ENCODE measurements around the gene CYP2W1. TPM values are rescaled to one million over a fixed set of nuclear protein-coding genes. Genes with fewer than 3 reads are reported as not detected.

The CYP2W1 gene
- total RNA-seq, 1 experiment from 2014 or later, result not detected

DNA sequence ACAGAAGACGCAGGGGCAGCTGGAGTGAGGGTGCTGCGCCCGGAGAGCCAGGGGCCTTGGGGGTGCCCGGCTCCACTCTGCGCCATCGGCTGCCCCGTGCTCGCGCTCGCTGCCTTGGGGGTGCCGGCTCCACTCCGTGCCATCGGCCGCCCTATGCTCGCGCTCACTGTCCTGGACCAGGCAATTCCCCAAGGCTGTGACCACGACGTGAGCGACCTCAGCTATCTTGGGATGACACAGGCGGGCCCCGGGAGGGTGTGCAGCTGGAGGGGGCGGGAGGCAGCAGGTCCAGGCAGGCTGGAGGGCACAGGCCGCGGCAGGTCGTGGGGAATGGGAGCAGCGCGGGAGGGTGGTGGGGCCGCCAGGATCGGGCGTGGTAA lies 29.7 kb downstream of the CYP2W1 start:
- no peak overlapping the region for H3K27ac ChIP-seq
- peaks cover 6% of the 10 kb centered on the region for H3K36me3 ChIP-seq
- H3K4me3 ChIP-seq, result no peak overlapping the region
- no peaks in the 10 kb centered on the region for H3K27me3 ChIP-seq (replicated peaks)
- H3K9me3 ChIP-seq (replicated peaks), result no peaks in the 10 kb centered on the region
- no peak for DNase-seq (ENCODE audit: low read depth in 1 of 2, low spot score in 2 of 2)
- no peaks in the 10 kb centered on the region for H3K4me1 ChIP-seq (replicated peaks)

DNA sequence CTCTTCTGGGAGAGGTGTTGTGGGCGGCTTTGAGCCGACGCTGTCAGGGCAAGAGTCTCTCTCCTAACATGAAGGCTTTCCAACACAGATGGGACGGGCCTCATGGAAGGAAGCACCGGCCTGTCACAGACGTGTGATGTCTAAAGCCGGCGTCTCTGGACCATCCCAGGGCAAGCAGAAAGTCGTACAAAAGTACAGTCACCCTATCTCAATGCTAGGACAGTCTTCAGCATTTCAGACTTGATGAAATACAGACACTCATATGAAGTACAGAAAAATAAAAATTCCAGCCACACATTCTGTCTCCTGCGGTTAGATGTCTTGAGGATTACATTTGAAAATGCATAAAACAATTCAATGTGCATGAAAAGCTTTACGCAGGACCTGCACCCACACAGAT lies 30.6 kb downstream of the CYP2W1 start:
- H3K9me3 ChIP-seq (replicated peaks), result no peaks in the 10 kb centered on the region
- DNase-seq (ENCODE audit: low read depth in 1 of 2, low spot score in 2 of 2), result no peak
- peaks cover 6% of the 10 kb centered on the region for H3K36me3 ChIP-seq
- H3K4me1 ChIP-seq (replicated peaks), result no peaks in the 10 kb centered on the region
- H3K27ac ChIP-seq, result no peak overlapping the region
- no peaks in the 10 kb centered on the region for H3K27me3 ChIP-seq (replicated peaks)
- H3K4me3 ChIP-seq, result no peak overlapping the region

DNA sequence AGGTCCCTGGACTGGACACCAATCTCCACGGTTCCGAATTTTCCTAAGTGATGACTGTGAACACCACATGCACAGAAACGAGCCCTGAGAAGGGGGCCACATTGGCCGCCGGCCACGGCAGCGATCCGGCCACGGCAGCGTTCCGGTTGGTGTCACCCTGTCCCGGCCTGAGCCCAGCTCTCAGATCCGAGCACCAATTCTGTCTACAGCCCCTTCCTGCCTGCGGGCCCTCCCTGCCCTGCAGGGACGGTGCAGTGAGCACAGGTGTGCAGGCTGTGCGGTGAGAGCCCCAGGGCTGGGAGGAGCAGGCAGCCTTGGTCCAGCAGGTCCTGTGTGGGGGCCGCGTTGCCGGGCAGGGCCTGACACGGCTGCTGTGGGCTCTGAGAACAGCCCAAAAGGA lies 31.7 kb downstream of the CYP2W1 start:
- no peak overlapping the region for H3K4me3 ChIP-seq

DNA sequence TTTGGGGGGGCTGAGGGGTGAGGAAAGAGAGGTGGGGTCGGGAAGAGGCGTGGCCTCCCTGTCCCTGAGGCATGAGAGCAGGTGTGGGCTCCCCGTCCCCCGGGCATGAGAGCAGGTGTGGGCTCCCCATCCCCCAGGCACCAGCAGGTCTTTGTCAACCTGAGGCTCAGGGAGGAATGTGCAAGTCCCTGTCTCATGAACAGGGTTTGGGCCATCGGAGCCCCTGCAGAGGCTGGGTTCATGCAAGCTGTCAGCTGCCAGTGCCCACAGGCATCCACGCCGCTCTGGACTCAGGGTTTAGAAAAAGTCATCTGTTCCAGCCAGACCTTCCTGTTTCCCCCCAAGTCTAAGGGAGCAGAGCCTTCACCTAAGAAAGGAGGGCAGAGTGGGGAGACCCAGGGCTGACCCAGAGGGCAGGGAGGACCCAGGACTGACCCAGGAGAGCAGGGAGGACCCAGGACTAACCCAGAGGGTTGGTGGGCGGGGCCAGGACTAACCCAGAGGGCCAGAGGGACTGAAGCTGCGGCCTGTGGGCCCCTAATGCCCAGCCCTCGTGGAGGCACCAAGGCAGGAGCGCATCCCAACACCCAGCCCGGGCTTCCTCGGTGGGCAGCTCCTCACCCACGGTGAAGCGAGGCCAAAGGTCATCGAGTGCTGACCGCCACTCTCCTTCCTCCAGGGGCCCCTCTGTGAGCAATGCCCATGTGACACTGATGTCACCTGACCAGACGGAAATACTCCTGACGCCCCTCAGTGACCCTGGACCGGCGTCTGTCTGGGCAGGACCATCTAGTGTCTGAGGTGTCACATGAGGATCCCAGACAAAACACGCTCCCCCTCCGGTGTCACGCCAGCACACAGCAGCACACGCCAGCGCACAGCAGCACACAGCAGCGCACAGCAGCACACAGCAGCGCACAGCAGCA lies 32.5 kb downstream of the CYP2W1 start:
- Histone ChIP-seq H3K27ac (no peak overlapping the region), H3K9me3 (replicated peaks) (no peaks in the 10 kb centered on the region), H3K4me1 (replicated peaks) (no peaks in the 10 kb centered on the region), H3K27me3 (replicated peaks) (no peaks in the 10 kb centered on the region), H3K4me3 (no peak overlapping the region), H3K36me3 (no peaks in the 10 kb centered on the region; the same call in 1 of the 2 replicates)
- DNase-seq (ENCODE audit: low read depth in 1 of 2, low spot score in 2 of 2), result no peak

More for the DNA sequence above, 31.7 kb downstream of the CYP2W1 start:
- no peak for DNase-seq (ENCODE audit: low read depth in 1 of 2, low spot score in 2 of 2)
- Histone ChIP-seq H3K4me1 (replicated peaks) (no peaks in the 10 kb centered on the region), H3K27ac (no peak overlapping the region), H3K9me3 (replicated peaks) (no peaks in the 10 kb centered on the region), H3K27me3 (replicated peaks) (no peaks in the 10 kb centered on the region), H3K36me3 (peaks cover under 1% of the 10 kb centered on the region)

DNA sequence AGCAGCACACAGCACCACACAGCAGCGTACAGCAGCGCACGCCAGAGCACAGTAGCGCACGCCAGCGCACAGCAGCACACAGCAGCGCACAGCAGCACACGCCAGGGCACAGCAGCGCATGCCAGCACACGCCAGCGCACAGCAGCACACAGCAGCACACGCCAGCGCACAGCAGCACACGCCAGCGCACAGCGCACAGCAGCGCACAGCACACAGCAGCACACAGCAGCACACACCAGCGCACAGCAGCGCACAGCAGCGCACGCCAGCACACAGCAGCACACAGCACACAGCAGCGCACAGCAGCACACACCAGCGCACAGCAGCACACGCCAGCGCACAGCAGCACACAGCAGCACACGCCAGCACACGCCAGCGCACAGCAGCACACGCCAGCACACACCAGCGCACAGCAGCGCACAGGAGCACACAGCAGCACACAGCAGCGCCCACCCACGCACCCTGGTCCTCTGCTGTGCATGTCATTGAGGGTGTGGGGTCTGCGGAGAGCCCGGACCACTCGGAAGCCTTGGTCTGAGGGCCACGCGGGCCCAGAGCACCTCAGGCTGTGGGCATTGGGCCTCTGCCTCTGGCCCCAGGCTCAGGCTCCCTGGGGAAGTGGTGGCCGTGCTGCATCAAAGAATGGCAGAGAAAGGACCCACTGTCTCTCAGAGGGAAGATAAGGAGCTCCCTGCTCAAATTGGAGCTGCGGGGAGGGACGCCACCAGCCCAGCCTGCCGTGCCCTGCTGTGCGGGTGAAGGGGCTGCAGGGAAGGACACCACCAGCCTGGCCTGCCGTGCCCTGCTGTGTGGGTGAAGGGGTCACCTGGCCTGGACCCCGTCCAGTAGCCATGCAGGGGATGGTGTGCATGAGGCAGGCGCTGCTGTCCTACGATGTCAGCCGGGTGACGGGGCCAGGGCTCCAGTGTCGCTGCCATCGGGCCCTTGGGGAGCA lies 33.9 kb downstream of the CYP2W1 start:
- DNase-seq (ENCODE audit: low read depth in 1 of 2, low spot score in 2 of 2), result no peak
- H3K27me3 ChIP-seq (replicated peaks), result no peaks in the 10 kb centered on the region

DNA sequence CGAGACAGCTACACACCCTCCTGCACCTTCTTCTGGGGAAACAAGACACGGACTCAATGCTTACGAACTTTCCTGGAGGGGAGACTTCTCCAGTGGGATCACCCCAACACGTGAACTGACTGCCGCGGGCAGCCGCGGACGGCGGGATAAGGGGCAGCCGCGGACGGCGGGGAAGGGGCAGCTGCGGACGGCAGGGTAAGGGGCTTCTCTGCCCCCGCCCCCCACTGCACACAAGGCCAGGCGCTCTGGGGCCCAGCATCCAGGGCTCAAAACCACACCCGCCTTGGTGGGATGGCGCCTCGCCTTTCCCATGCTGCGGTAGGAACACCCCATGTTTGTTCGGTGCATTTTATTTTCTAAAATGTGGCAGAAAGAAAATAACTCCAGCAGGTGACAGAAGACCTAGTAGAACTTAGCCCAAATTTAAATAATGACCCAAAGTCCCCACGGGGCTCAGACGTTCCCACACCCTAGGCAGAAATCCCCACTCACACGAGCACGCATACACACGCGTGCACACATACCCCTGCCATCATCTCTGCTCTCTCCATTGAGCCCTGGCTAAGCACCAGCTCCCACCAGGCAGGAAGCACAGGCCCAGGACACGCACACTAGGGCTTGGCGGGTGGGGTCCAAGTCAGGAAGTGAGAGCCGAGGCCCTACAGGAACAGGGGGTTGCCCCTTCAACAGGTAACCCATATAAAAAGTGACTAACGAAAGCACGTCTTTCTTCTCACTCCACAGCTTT lies 34.8 kb downstream of the CYP2W1 start:
- Histone ChIP-seq H3K27me3 (replicated peaks) (no peaks in the 10 kb centered on the region), H3K4me3 (no peak overlapping the region), H3K9me3 (replicated peaks) (peaks cover 9% of the 10 kb centered on the region; the same call in 1 of the 2 replicates), H3K4me1 (replicated peaks) (no peaks in the 10 kb centered on the region), H3K27ac (no peak overlapping the region), H3K36me3 (peaks cover 14% of the 10 kb centered on the region)
- no peak for DNase-seq (ENCODE audit: low read depth in 1 of 2, low spot score in 2 of 2)

More for the DNA sequence above, 33.9 kb downstream of the CYP2W1 start:
- no peak overlapping the region for H3K27ac ChIP-seq
- no peaks in the 10 kb centered on the region for H3K4me1 ChIP-seq (replicated peaks)
- peaks cover 14% of the 10 kb centered on the region for H3K36me3 ChIP-seq
- no peak overlapping the region for H3K4me3 ChIP-seq
- H3K9me3 ChIP-seq (replicated peaks), result peaks cover 9% of the 10 kb centered on the region; the same call in 1 of the 2 replicates

DNA sequence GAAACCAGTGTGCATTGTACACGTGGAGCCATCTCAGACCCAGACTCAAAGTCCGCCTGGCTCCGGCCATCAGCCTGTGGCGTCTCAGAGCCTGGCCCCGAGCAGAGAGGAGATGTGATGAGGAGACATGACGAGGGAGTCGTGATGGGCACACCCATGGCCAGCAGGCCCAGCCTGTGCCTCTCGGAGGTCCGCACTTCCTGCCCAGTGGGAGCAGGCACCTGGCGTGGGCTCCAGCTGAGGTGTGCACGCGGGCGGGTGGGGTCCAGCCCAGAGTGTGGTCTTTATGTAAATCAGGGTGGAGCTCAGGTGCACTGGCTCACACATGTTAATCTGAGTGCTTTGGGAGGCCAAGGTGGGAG lies 35.3 kb downstream of the CYP2W1 start:
- Histone ChIP-seq H3K4me3 (no peak overlapping the region), H3K4me1 (replicated peaks) (no peaks in the 10 kb centered on the region), H3K27ac (no peak overlapping the region), H3K27me3 (replicated peaks) (no peaks in the 10 kb centered on the region), H3K9me3 (replicated peaks) (peaks cover 9% of the 10 kb centered on the region; the same call in 1 of the 2 replicates), H3K36me3 (peaks cover 14% of the 10 kb centered on the region)
- no peak for DNase-seq (ENCODE audit: low read depth in 1 of 2, low spot score in 2 of 2)

DNA sequence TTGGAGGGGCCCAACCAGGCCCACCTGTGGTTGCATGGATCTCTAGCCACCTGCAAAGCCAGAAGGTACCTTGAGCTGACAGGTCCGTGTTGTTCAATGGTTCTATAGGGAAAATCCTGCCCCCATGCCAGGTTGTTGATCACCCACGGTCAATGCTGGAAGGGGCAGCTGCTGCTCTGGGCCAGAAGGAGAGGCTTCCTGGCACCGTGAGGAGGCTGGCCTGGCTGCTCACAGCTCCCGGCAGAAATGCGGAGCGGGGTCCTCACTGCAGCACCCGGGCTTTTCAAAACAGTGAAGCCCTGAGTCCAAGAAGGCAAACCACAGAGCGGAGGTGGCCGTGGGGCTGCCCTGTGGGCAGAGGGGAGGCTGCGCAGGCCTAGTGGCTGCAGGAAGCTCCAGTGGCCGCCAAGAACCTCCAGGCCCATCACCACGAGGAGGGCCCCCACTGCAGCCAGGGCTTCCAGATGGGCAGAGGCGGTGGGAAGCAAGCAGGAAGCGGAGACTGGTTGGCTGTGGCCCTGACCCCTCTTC lies 36.3 kb downstream of the CYP2W1 start:
- DNase-seq (ENCODE audit: low read depth in 1 of 2, low spot score in 2 of 2), result no peak
- Histone ChIP-seq H3K27me3 (replicated peaks) (no peaks in the 10 kb centered on the region), H3K27ac (no peak overlapping the region), H3K36me3 (peaks cover 14% of the 10 kb centered on the region), H3K9me3 (replicated peaks) (peaks cover 9% of the 10 kb centered on the region; the same call in 1 of the 2 replicates), H3K4me1 (replicated peaks) (no peaks in the 10 kb centered on the region), H3K4me3 (no peak overlapping the region)

DNA sequence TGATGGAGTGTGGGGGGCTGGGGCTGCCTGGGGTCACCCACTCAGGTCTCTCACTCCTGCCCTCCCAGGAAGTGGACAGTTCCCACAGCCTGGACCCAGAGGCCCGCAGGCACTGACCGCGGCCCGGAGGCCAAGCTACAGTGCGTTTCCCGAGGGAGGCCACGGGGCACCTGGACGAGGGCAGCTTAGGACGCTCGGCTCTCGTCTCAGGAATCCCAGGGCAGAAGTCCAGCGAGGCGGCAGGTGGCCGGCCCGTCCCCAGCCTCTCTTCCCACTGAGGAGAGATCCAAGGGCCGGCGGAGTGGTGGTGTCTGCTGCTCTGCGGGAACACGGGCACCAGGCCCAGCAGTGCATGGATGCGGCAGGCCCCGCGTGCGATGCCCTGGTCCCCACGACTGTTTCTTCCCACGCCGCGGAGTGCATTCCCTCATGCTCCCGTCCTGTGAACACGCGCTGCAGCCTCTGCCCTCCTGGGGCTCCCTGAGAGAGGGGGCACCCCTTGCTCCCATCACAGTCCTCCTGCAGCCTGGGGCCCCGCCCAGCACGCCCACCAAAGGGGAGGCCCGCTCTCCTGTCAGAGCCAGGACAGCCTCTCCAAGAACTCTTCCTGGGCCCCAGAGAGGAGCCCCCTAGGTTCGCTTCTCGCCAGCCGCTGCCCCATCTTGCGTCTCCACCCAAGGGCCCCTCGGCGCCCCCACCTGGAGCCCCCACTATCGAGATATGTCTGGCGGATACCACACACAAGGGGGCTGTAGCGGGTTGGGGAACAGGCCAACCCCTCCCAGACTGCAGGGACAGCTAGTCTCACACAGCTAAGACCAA lies 37.0 kb downstream of the CYP2W1 start:
- H3K4me1 ChIP-seq (replicated peaks), result no peaks in the 10 kb centered on the region
- peaks cover 9% of the 10 kb centered on the region; the same call in 1 of the 2 replicates for H3K9me3 ChIP-seq (replicated peaks)
- DNase-seq (ENCODE audit: low read depth in 1 of 2, low spot score in 2 of 2), result no peak
- H3K27me3 ChIP-seq (replicated peaks), result no peaks in the 10 kb centered on the region
- no peak overlapping the region for H3K27ac ChIP-seq
- peaks cover 16% of the 10 kb centered on the region for H3K36me3 ChIP-seq
- no peak overlapping the region for H3K4me3 ChIP-seq

DNA sequence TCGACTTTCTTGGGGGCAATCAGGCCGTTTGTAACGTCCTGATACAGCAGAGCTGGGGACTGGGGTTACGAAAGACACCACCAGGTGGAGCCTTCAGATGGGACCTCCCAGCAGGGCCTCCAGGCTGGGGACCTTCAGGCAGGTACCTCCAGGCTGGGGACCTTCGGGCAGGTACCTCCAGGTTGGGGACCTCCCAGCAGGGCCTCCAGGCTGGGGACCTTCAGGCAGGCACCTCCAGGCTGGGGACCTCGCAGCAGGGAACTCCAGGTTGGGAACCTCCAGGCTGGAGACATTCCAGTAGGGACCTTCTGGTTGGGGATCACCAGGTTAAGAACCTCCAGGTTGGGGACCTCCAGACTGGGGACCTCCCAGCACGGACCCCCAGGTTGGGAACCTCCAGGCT lies 37.9 kb downstream of the CYP2W1 start:
- H3K27me3 ChIP-seq (replicated peaks), result no peaks in the 10 kb centered on the region
- DNase-seq (ENCODE audit: low read depth in 1 of 2, low spot score in 2 of 2), result no peak
- peaks cover 24% of the 10 kb centered on the region for H3K36me3 ChIP-seq
- no peak overlapping the region for H3K27ac ChIP-seq
- no peaks in the 10 kb centered on the region for H3K4me1 ChIP-seq (replicated peaks)
- H3K9me3 ChIP-seq (replicated peaks), result peaks cover 9% of the 10 kb centered on the region; the same call in 1 of the 2 replicates
- H3K4me3 ChIP-seq, result no peak overlapping the region

DNA sequence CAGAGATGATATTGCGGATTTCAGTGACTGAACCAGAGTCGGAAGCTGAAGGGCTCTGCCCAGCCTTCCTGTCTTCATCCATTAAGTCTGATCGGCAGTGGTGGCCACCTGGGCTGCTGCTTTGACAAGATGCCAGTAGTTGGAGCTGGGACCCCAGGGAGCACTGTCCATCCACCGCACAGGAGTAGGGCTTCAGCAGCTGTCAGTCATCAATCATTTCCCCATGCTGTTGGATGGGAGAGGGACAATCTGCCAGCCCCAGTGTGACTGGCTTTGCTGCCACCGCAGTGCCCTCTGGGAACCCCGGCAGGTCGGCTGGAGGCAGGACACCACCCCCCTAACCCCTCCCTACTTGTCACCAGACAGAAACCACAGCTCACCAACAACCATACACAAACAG lies 38.4 kb downstream of the CYP2W1 start:
- peaks cover 9% of the 10 kb centered on the region; the same call in 1 of the 2 replicates for H3K9me3 ChIP-seq (replicated peaks)
- no peak for DNase-seq (ENCODE audit: low read depth in 1 of 2, low spot score in 2 of 2)
- no peaks in the 10 kb centered on the region for H3K4me1 ChIP-seq (replicated peaks)
- no peak overlapping the region for H3K27ac ChIP-seq
- no peak overlapping the region for H3K4me3 ChIP-seq
- H3K27me3 ChIP-seq (replicated peaks), result no peaks in the 10 kb centered on the region
- peaks cover 29% of the 10 kb centered on the region for H3K36me3 ChIP-seq

DNA sequence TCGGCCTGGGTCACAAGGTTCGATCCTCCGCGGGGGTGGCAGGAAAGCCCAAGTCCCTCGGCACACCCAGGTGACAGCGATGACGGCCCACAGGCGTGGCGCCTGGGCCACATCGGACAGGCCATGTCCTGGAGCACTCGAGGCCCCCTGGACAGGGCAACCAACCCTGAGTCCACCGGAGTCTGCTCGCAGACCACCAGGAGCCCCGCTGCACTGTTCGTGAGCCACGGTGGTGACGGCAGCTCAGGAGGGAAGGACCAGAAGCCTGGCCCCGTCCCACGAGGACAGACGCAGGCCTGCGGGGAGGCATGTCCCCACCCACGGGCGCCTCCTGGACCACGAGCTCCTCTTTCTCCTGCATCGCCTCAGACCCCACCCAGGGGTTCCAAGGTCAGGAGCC lies 39.0 kb downstream of the CYP2W1 start:
- Histone ChIP-seq H3K9me3 (replicated peaks) (peaks cover 9% of the 10 kb centered on the region; the same call in 1 of the 2 replicates), H3K27ac (no peak overlapping the region), H3K4me1 (replicated peaks) (no peaks in the 10 kb centered on the region), H3K36me3 (peaks cover 34% of the 10 kb centered on the region), H3K4me3 (no peak overlapping the region), H3K27me3 (replicated peaks) (no peaks in the 10 kb centered on the region)
- no peak for DNase-seq (ENCODE audit: low read depth in 1 of 2, low spot score in 2 of 2)
